HepG2 (cell line): Measurements from ENCODE around the gene PLD6. TPM values are rescaled to one million over a fixed set of nuclear protein-coding genes. Genes with fewer than 3 reads are reported as not detected.
"Not testable (repeated sequence)": the region's sequence is repeated elsewhere in the genome, so short reads cannot be mapped to it uniquely, and the experiment has no call there.

ENCODE experiments used
- ATAC-seq: fragments of 200-7000 bp; cut with Tn5 transposase; 3 replicates; pipeline ENCODE4 v1.9.1; 2020; ENCODE audit warnings: mild to moderate bottlenecking, moderate library complexity
- BruUV-seq: library from RNA; stranded (reverse); fragments of 400-500 nt; replicated peaks from 2 replicates; lab custom pipeline; 2021; lab: Mats Ljungman, UMichigan
- CTCF ChIA-PET: fragments of 300-600 bp; formaldehyde crosslinking; extraction: SDS; loops from one replicate; lab custom pipeline; 2021; ENCODE audit warnings: low total read pairs, inconsistent platforms, low intra/inter-chr PET ratio; lab: Yijun Ruan, JAX
- POLR2A ChIA-PET: fragments of 350-600 bp; sonication (Branson Sonifier 250); formaldehyde crosslinking; loops from one replicate; lab custom pipeline; 2020; ENCODE audit warnings: antibody characterized with exemption, inconsistent platforms; lab: Yijun Ruan, JAX
- DNase-seq: peaks from one replicate; pipeline ENCODE4 v3.0.0-alpha.2; 2015; ENCODE audit warnings: low spot score
- FAIRE-seq: peaks from 3 replicates; lab custom pipeline; 2011; peaks lifted over from hg19 to GRCh38; lab: Jason Lieb, UNC
- H2AFZ ChIP-seq: one replicate; pipeline ENCODE4 v1.6.1; 2011; ENCODE audit warnings: low read length, inconsistent platforms
- H3K27ac ChIP-seq: fragments of 300-600 bp; 3 replicates; pipeline ENCODE4 v1.8.0; 2011; ENCODE audit warnings: mixed run types, mild to moderate bottlenecking, mixed read lengths, low read length, inconsistent platforms; ENCODE audit not compliant: insufficient read depth; ENCODE audit errors: extremely low read length
- H3K27me3 ChIP-seq, 2 experiments: fragments of 200-600 bp in 1 of 2; 2 replicates in 1 of 2; 3 replicates in 1 of 2; pipeline versions ENCODE4 v1.6.0 to v1.8.0; 2011; ENCODE audit warnings: low read length in 2 of 2, mild to moderate bottlenecking in 2 of 2, moderate library complexity in 2 of 2, inconsistent platforms in 1 of 2; ENCODE audit not compliant: insufficient read depth in 2 of 2, control insufficient read depth in 1 of 2
- H3K36me3 ChIP-seq, 2 experiments: fragments of 200-600 bp in 1 of 2; replicated peaks in 1 of 2; 2 replicates in 1 of 2; 3 replicates in 1 of 2; pipeline versions ENCODE4 v1.5.1 to v1.8.0; 2011; ENCODE audit warnings: low read length in 2 of 2, inconsistent platforms in 1 of 2; ENCODE audit not compliant: insufficient read depth in 2 of 2, control insufficient read depth in 1 of 2
- H3K4me1 ChIP-seq: 2 replicates; pipeline ENCODE4 v1.5.1; 2012; ENCODE audit warnings: low read length, inconsistent platforms; ENCODE audit not compliant: insufficient read depth
- H3K4me2 ChIP-seq: 2 replicates; pipeline ENCODE4 v1.6.0; 2011; ENCODE audit warnings: low read depth, low read length, inconsistent platforms
- H3K4me3 ChIP-seq, 3 experiments: fragments of 200-600 bp in 1 of 3; sonication (generic), shearing (Covaris generic) in 1 of 3; replicated peaks in 1 of 3; 2 replicates each; pipeline ENCODE4 v1.5.1; 2011 to 2016; ENCODE audit warnings: low read length in 3 of 3, inconsistent platforms in 2 of 3, low read depth in 2 of 3, mild to moderate bottlenecking in 2 of 3, control low read depth in 1 of 3, mixed read lengths in 1 of 3; ENCODE audit not compliant: insufficient read depth in 1 of 3
- H3K79me2 ChIP-seq: one replicate; pipeline ENCODE4 v1.6.1; 2011; ENCODE audit warnings: low read length, inconsistent platforms; ENCODE audit not compliant: insufficient read depth
- H3K9ac ChIP-seq: 2 replicates; pipeline ENCODE4 v1.6.0; 2011; ENCODE audit warnings: mild to moderate bottlenecking, low read depth, low read length, inconsistent platforms; ENCODE audit not compliant: insufficient read depth
- H3K9me3 ChIP-seq: 2 replicates; pipeline ENCODE4 v1.5.1; 2012; ENCODE audit warnings: mild to moderate bottlenecking, low read length
- H4K20me1 ChIP-seq: 2 replicates; pipeline ENCODE4 v1.6.0; 2011; ENCODE audit warnings: inconsistent platforms, mild to moderate bottlenecking, low read length, moderate library complexity; ENCODE audit not compliant: insufficient read depth
- BRD4 ChIP-seq: sonication (generic); formaldehyde crosslinking; IDR thresholded peaks from 2 replicates; pipeline ENCODE4 v1.4.0; 2020; ENCODE audit warnings: missing genetic modification reagents
- BRF2 ChIP-seq: sonication (generic); formaldehyde crosslinking; IDR thresholded peaks from 2 replicates; pipeline ENCODE4 v1.8.1; 2022; ENCODE audit warnings: mild to moderate bottlenecking, missing genetic modification reagents
- NR2F2 ChIP-seq: IDR thresholded peaks from 2 replicates; pipeline ENCODE4 v1.6.1; 2012; ENCODE audit warnings: low read depth, inconsistent platforms, borderline replicate concordance
- NR2F6 ChIP-seq, 2 experiments: IDR thresholded peaks; 2 replicates each; pipeline ENCODE4 v1.6.1; 2016; ENCODE audit warnings: antibody characterized with exemption in 1 of 2, mild to moderate bottlenecking in 1 of 2
- RBM39 ChIP-seq: fragments of 200-400 bp; formaldehyde crosslinking; IDR thresholded peaks from one replicate; pipeline ENCODE4 v1.6.1; 2018; ENCODE audit warnings: antibody characterized with exemption, mild to moderate bottlenecking, low read depth, low read length; ENCODE audit not compliant: poor library complexity, severe bottlenecking
- SSRP1 ChIP-seq: IDR thresholded peaks from 2 replicates; pipeline ENCODE4 v1.6.1; 2016; ENCODE audit warnings: control low read depth
- ZNF20 ChIP-seq: sonication (generic); formaldehyde crosslinking; IDR thresholded peaks from 2 replicates; pipeline ENCODE4 v1.4.0; 2020; ENCODE audit warnings: mild to moderate bottlenecking, moderate library complexity, missing genetic modification reagents
- ZNF383 ChIP-seq: sonication (generic); formaldehyde crosslinking; IDR thresholded peaks from 2 replicates; pipeline ENCODE4 v1.4.0; 2020; ENCODE audit warnings: missing genetic modification reagents, mild to moderate bottlenecking, borderline replicate concordance
- ZNF460 ChIP-seq: sonication (generic); formaldehyde crosslinking; IDR thresholded peaks from 2 replicates; pipeline ENCODE4 v1.5.1; 2020; ENCODE audit warnings: missing genetic modification reagents, mild to moderate bottlenecking, borderline replicate concordance
- WGBS: methylation state at CpG from one replicate; pipeline ENCODE4 v1.1.6; 2017; ENCODE audit warnings: low lambda C conversion rate; 5-methylcytosine and 5-hydroxymethylcytosine counted together
- in situ Hi-C: cut with HindIII; loops from 2 replicates; pipeline ENCODE4 v1.10.0; 2017; ENCODE audit warnings: low pct_unique_long_range_greater_than_20kb; ENCODE audit not compliant: extremely low pct_ligation_motif_present
- intact Hi-C: fragments of 100-400 bp; cut with micrococcal nuclease; formaldehyde crosslinking; loops from one replicate; pipeline ENCODE4 v1.10.0; 2022; ENCODE audit not compliant: unreplicated experiment
- polyA plus RNA-seq, 8 experiments: library from polyadenylated mRNA; depleted of rRNA in 3 of 8; stranded (reverse) in 7 of 8; unstranded in 1 of 8; fragments of >200 nt; fragmentation: Illumina TruSeq in 4 of 8; extraction: Trizol in 4 of 8; gene quantifications; 2 replicates each; pipeline versions ENCODE4 v1.2.1 to v1.2.3, GENCODE V29; 2011 to 2016; ENCODE audit warnings: low read depth in 4 of 8, missing spikeins in 1 of 8, mixed read lengths in 1 of 8; ENCODE audit not compliant: insufficient read depth in 1 of 8
- total RNA-seq, 5 experiments: library from RNA; depleted of rRNA; stranded (reverse); fragments of >200 nt; fragmentation: Illumina TruSeq; extraction: Trizol; gene quantifications; 2 replicates each; pipeline ENCODE4 v1.2.3, GENCODE V29; 2016; ENCODE audit warnings: low read depth in 1 of 5

Gene PLD6
- total and polyA plus RNA-seq, 2 of the 13 experiments (the other 11 are each of a cell fraction or from before 2014, with no cell fraction given), result 5.2 to 11.4 TPM

DNA sequence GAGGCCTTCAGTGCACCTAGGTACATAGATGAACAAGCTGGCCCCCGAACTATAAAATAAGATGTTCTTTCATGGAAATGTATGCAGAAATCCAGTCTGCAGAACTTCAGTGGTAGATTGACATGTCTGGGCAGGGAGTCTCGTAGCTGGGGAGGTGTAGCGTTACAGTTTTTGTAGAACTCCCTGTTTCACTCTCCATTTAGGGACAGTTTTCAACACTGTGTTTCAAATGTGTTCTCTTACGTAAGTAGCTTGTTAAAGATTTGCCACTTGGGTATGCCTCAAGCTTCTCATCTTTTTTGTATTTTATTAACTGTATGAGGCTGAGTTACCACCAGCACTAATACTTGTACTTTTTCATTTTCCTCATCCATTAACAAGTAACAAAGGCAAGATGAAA, 46.6 kb downstream of the PLD6 start:
- intact Hi-C loops, result no loop called here
- DNase-seq (no peak), FAIRE-seq (no peak), ATAC-seq (no peak)
- Histone ChIP-seq H3K9ac (no peak overlapping the region), H4K20me1 (no peaks in the 10 kb centered on the region), H3K79me2 (no peaks in the 10 kb centered on the region), H3K4me1 (no peaks in the 10 kb centered on the region), H3K27ac (no peak overlapping the region), H3K36me3 (peaks cover 18 to 72% of the 10 kb centered on the region in 2 experiments), H3K4me3 (no peak overlapping the region), H3K9me3 (no peaks in the 10 kb centered on the region), H2AFZ (no peak overlapping the region), H3K4me2 (no peak overlapping the region), H3K27me3 (no peaks in the 10 kb centered on the region)
- CTCF ChIA-PET, result no interaction called here
- 96% methylated on average over 4 of the region's 4 CpGs for WGBS
- POLR2A ChIA-PET, result no interaction called here
- TF ChIP-seq ZNF20 (CRISPR knock-in tag), result no peak
- TF ChIP-seq NR2F2, result no peak
- TF ChIP-seq SSRP1 (CRISPR knock-in tag), result no peak
- TF ChIP-seq NR2F6 (IDR thresholded peaks at IDR 0.05), result no peak
- no peak for TF ChIP-seq NR2F6 (CRISPR knock-in tag; IDR thresholded peaks at IDR 0.05)
- no peak for TF ChIP-seq BRD4 (CRISPR knock-in tag)
- TF ChIP-seq RBM39, result no peak
- no peak for TF ChIP-seq BRF2 (CRISPR knock-in tag)
- no peak for TF ChIP-seq ZNF460 (CRISPR knock-in tag)
- no peak for TF ChIP-seq ZNF383 (CRISPR knock-in tag)
- in situ Hi-C loops, result no loop called here
- no TSS peak for BruUV-seq

- CTCF ChIA-PET, H3K9ac ChIP-seq, H3K27ac ChIP-seq, in situ Hi-C loops, H3K79me2 ChIP-seq, H3K4me1 ChIP-seq, H3K27me3 ChIP-seq, ATAC-seq, DNase-seq, H4K20me1 ChIP-seq, H3K9me3 ChIP-seq, H2AFZ ChIP-seq, intact Hi-C loops, H3K4me3 ChIP-seq, FAIRE-seq, POLR2A ChIA-PET, H3K4me2 ChIP-seq, BruUV-seq: not testable (repeated sequence)
- WGBS, result 98% methylated on average over 30 of the region's 33 CpGs
- peaks cover 21 to 74% of the 10 kb centered on the region in 2 experiments for H3K36me3 ChIP-seq
Measured at GRCh38 chr17:17158506-17158905, 47.6 kb downstream of the PLD6 start.
